HUES48 (cell line): ENCODE data around the gene CHCHD1.

Source experiments
- H3K27ac ChIP-seq: one replicate; pipeline ENCODE4 v1.7.0; 2013; ENCODE audit warnings: low read depth, low read length, inconsistent platforms
- H3K27me3 ChIP-seq: 2 replicates; pipeline ENCODE4 v1.6.1; 2013; ENCODE audit warnings: mild to moderate bottlenecking, low read length; ENCODE audit not compliant: control insufficient read depth, insufficient read depth
- H3K36me3 ChIP-seq: 2 replicates; pipeline ENCODE4 v1.6.1; 2013; ENCODE audit warnings: low read length; ENCODE audit not compliant: control insufficient read depth, insufficient read depth
- H3K4me1 ChIP-seq: 2 replicates; pipeline ENCODE4 v1.6.1; 2013; ENCODE audit warnings: mild to moderate bottlenecking, low read length; ENCODE audit not compliant: control insufficient read depth, insufficient read depth
- H3K4me3 ChIP-seq: 2 replicates; pipeline ENCODE4 v1.5.1; 2013; ENCODE audit warnings: mild to moderate bottlenecking, low read depth, low read length
- H3K9ac ChIP-seq: 2 replicates; pipeline ENCODE4 v1.6.1; 2013; ENCODE audit warnings: mild to moderate bottlenecking, low read depth, low read length, moderate library complexity
- H3K9me3 ChIP-seq: 2 replicates; pipeline ENCODE4 v1.6.1; 2013; ENCODE audit warnings: low read length; ENCODE audit not compliant: control insufficient read depth, insufficient read depth

Gene CHCHD1

GRCh38 chr10:73744664-73744975 is 37.2 kb upstream of the CHCHD1 start:
- Histone ChIP-seq H3K4me1 (peaks cover 22% of the 10 kb centered on the region), H3K9me3 (no peaks in the 10 kb centered on the region), H3K27me3 (no peaks in the 10 kb centered on the region), H3K36me3 (peaks cover 16% of the 10 kb centered on the region), H3K9ac (peak overlapping the region; percentile 97), H3K4me3 (peak overlapping the region; percentile 89), H3K27ac (peak overlapping the region; percentile 93)

- no peaks in the 10 kb centered on the region for H3K9me3 ChIP-seq
- H3K9ac ChIP-seq = no peak overlapping the region
- no peak overlapping the region for H3K27ac ChIP-seq
- H3K4me1 ChIP-seq = peaks cover 17% of the 10 kb centered on the region
- no peaks in the 10 kb centered on the region for H3K27me3 ChIP-seq
- H3K4me3 ChIP-seq = no peak overlapping the region
- H3K36me3 ChIP-seq = peaks cover 37% of the 10 kb centered on the region
Observed at GRCh38 chr10:73746721-73747120, 35.1 kb upstream of the CHCHD1 start.

DNA sequence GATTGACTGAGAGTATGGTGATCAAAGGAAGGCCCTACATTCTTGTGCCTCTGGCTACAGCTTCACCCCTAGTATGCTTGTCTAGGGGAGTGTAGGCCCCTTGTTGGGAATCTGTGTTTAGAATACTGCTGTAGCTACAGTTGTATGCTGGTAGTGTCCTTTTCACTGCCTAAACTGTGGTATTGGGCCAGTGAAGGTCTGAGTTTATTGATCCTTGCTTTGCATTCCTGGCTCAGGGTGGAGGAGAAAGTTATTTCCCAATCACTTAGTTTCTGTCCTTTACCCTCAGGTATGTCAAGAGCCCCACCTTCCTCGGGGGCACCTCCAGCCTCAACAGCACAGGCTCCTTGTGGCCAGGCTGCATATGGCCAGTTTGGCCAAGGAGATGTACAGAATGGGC is 31.0 kb upstream of the CHCHD1 start:
- Histone ChIP-seq H3K4me1 (no peaks in the 10 kb centered on the region), H3K27me3 (no peaks in the 10 kb centered on the region), H3K27ac (no peak overlapping the region), H3K36me3 (peaks cover 58% of the 10 kb centered on the region), H3K9me3 (no peaks in the 10 kb centered on the region), H3K9ac (no peak overlapping the region), H3K4me3 (no peak overlapping the region)

DNA sequence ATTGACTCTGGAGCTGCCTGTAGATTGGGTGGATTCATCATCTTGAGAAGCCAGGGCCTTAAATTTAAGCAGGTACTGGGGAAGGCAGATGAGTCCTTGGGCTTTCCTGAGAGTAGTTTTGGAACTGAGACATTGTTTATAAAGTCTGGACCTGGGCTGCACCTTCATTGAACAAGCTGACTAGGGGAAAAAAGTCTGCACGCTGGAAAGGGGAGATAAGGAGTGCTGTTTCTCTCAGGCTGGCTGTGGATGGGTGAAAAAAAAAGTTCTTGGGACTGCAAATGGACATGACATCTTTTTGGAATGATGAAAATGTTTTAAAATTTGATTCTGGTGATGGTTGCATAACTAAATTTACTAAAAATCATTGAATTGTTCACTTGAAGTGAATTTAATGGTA is 25.7 kb upstream of the CHCHD1 start:
- no peak overlapping the region for H3K27ac ChIP-seq
- no peaks in the 10 kb centered on the region for H3K9me3 ChIP-seq
- H3K4me1 ChIP-seq = no peaks in the 10 kb centered on the region
- H3K36me3 ChIP-seq = peaks cover 47% of the 10 kb centered on the region
- H3K27me3 ChIP-seq = no peaks in the 10 kb centered on the region
- no peak overlapping the region for H3K9ac ChIP-seq
- H3K4me3 ChIP-seq = no peak overlapping the region

- Histone ChIP-seq H3K9ac (no peak overlapping the region), H3K4me3 (no peak overlapping the region)
Observed at GRCh38 chr10:73758704-73759511, 22.9 kb upstream of the CHCHD1 start.

DNA sequence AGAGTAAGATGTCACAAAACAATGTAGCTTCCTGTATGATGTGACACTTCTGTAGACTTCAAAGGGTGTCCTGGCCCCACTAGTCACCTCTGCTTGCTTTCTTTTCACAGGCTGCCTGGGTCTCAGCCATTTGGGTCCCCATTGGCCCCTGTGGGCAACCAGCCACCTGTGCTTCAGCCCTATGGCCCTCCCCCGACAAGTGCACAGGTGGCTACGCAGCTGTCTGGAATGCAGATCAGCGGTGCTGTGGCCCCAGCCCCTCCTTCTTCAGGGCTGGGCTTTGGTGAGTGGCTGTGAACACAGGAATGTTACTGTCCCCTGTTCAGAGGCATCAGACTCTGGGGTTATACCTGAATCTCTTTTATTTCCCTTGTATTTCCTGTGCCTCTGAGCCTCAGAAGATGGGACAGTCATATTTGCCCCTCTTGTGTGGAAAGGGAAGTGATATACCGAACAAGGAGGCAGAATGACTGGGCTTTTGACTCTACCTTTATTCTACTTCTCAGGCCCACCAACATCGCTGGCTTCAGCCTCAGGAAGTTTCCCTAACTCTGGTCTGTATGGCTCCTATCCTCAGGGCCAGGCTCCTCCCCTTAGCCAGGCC is 22.2 kb upstream of the CHCHD1 start:
- Histone ChIP-seq H3K9me3 (no peaks in the 10 kb centered on the region), H3K36me3 (peaks cover 53% of the 10 kb centered on the region), H3K27ac (no peak overlapping the region), H3K9ac (no peak overlapping the region), H3K4me3 (no peak overlapping the region), H3K27me3 (no peaks in the 10 kb centered on the region), H3K4me1 (no peaks in the 10 kb centered on the region)

More at GRCh38 chr10:73758704-73759511, 22.9 kb upstream of the CHCHD1 start:
- no peaks in the 10 kb centered on the region for H3K27me3 ChIP-seq
- peaks cover 49% of the 10 kb centered on the region for H3K36me3 ChIP-seq
- H3K4me1 ChIP-seq = no peaks in the 10 kb centered on the region
- H3K27ac ChIP-seq = no peak overlapping the region
- no peaks in the 10 kb centered on the region for H3K9me3 ChIP-seq

GRCh38 chr10:73761781-73762180 is 20.1 kb upstream of the CHCHD1 start:
- peaks cover 75% of the 10 kb centered on the region for H3K36me3 ChIP-seq
- no peak overlapping the region for H3K4me3 ChIP-seq
- no peak overlapping the region for H3K27ac ChIP-seq

GRCh38 chr10:73762915-73763314 is 18.9 kb upstream of the CHCHD1 start:
- Histone ChIP-seq H3K27ac (no peak overlapping the region), H3K9ac (no peak overlapping the region), H3K36me3 (peaks cover 86% of the 10 kb centered on the region), H3K4me1 (no peaks in the 10 kb centered on the region), H3K9me3 (no peaks in the 10 kb centered on the region), H3K27me3 (no peaks in the 10 kb centered on the region), H3K4me3 (no peak overlapping the region)

More at GRCh38 chr10:73761781-73762180, 20.1 kb upstream of the CHCHD1 start:
- Histone ChIP-seq H3K4me1 (no peaks in the 10 kb centered on the region), H3K9me3 (no peaks in the 10 kb centered on the region), H3K27me3 (no peaks in the 10 kb centered on the region), H3K9ac (no peak overlapping the region)

GRCh38 chr10:73763343-73763742 is 18.5 kb upstream of the CHCHD1 start:
- peaks cover 89% of the 10 kb centered on the region for H3K36me3 ChIP-seq
- no peak overlapping the region for H3K9ac ChIP-seq
- H3K4me1 ChIP-seq = no peaks in the 10 kb centered on the region
- no peak overlapping the region for H3K27ac ChIP-seq
- H3K27me3 ChIP-seq = no peaks in the 10 kb centered on the region
- H3K4me3 ChIP-seq = no peak overlapping the region
- H3K9me3 ChIP-seq = no peaks in the 10 kb centered on the region

DNA sequence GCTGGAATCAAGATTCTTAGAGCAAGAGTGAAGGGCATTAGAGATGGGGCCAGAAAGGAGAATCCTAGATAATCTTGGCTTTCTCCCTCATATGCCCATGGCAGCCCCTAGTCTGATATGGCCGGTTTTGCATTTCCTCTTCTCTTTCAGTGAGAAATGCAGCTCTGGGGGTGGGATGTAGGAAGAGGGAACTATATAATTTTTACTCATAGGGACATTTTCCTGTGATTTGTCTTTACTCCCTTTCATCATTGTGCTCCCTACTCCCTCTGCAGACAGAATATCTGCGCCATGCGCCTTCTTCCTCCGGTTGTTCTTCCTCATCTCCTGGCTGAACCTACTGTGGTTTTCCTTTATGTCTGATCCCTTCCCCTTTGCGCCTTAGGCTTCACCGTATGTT is 16.8 kb upstream of the CHCHD1 start:
- H3K4me3 ChIP-seq = no peak overlapping the region
- H3K4me1 ChIP-seq = no peaks in the 10 kb centered on the region
- no peaks in the 10 kb centered on the region for H3K9me3 ChIP-seq
- H3K36me3 ChIP-seq = peaks cover 94% of the 10 kb centered on the region
- no peak overlapping the region for H3K9ac ChIP-seq
- H3K27me3 ChIP-seq = no peaks in the 10 kb centered on the region
- H3K27ac ChIP-seq = no peak overlapping the region

- Histone ChIP-seq H3K27me3 (no peaks in the 10 kb centered on the region), H3K9ac (no peak overlapping the region), H3K9me3 (no peaks in the 10 kb centered on the region), H3K4me3 (no peak overlapping the region), H3K27ac (no peak overlapping the region), H3K4me1 (peaks cover 6% of the 10 kb centered on the region; the same call in 1 of the 2 replicates), H3K36me3 (peaks cover 71% of the 10 kb centered on the region)
Observed at GRCh38 chr10:73768881-73769280, 13.0 kb upstream of the CHCHD1 start.
